GM12878 (cell line): ENCODE measurements around the gene TNFRSF1A. TPM values are rescaled to one million over a fixed set of nuclear protein-coding genes. Genes with fewer than 3 reads are reported as not detected.

ENCODE experiments used
- ATAC-seq: fragments of 200-7000 bp; cut with Tn5 transposase; 3 replicates; pipeline ENCODE4 v1.9.1; 2020; ENCODE audit warnings: mild to moderate bottlenecking, moderate library complexity
- BruUV-seq: library from RNA; stranded (reverse); fragments of 400-500 nt; replicated peaks from 2 replicates; lab custom pipeline; 2021; lab: Mats Ljungman, UMichigan
- CTCF ChIA-PET: fragments of 300-600 bp; sonication (Branson Sonifier 250); formaldehyde crosslinking; extraction: SDS; loops from one replicate; lab custom pipeline; 2021; ENCODE audit warnings: inconsistent platforms; lab: Yijun Ruan, JAX
- POLR2A ChIA-PET: fragments of 350-600 bp; formaldehyde crosslinking; extraction: SDS; loops from one replicate; lab custom pipeline; 2021; ENCODE audit warnings: inconsistent platforms; lab: Charles Lee
- RAD21 ChIA-PET: fragments of 300-600 bp; sonication (Branson Sonifier 250); formaldehyde crosslinking; loops from one replicate; lab custom pipeline; 2023; ENCODE audit warnings: antibody characterized with exemption; ENCODE audit not compliant: unreplicated experiment; lab: Charles Lee
- SMC1A ChIA-PET: fragments of 300-600 bp; sonication (Branson Sonifier 250); formaldehyde crosslinking; loops from one replicate; lab custom pipeline; 2023; ENCODE audit not compliant: unreplicated experiment, uncharacterized antibody; lab: Charles Lee
- DNase-seq: peaks from one replicate; pipeline ENCODE4 v3.0.0-alpha.2; 2011; ENCODE audit warnings: low read depth, low spot score
- FAIRE-seq: peaks from 3 replicates; lab custom pipeline; 2011; peaks lifted over from hg19 to GRCh38; lab: Jason Lieb, UNC
- H2AFZ ChIP-seq: 2 replicates; pipeline ENCODE4 v1.6.0; 2011; ENCODE audit warnings: low read depth, low read length, control low read depth; ENCODE audit not compliant: control insufficient read depth
- H3K27ac ChIP-seq: 2 replicates; pipeline ENCODE4 v1.5.1; 2011; ENCODE audit warnings: control low read depth; ENCODE audit not compliant: control insufficient read depth, insufficient read depth
- H3K27me3 ChIP-seq, 2 experiments: replicated peaks in 1 of 2; 2 replicates each; pipeline versions ENCODE4 v1.6.0 to v1.6.1; 2011; ENCODE audit warnings: low read length in 1 of 2; ENCODE audit not compliant: control insufficient read depth in 2 of 2, insufficient read depth in 2 of 2
- H3K36me3 ChIP-seq, 2 experiments: 2 replicates each; pipeline ENCODE4 v1.5.1; 2011; ENCODE audit warnings: low read length in 1 of 2; ENCODE audit not compliant: control insufficient read depth in 2 of 2, insufficient read depth in 2 of 2
- H3K4me1 ChIP-seq: 2 replicates; pipeline ENCODE4 v1.6.1; 2011; ENCODE audit warnings: mild to moderate bottlenecking, low read length, moderate library complexity, mixed read lengths; ENCODE audit not compliant: control insufficient read depth, insufficient read depth
- H3K4me2 ChIP-seq: 2 replicates; pipeline ENCODE4 v1.6.0; 2011; ENCODE audit warnings: control low read depth; ENCODE audit not compliant: control insufficient read depth, insufficient read depth
- H3K4me3 ChIP-seq: fragments of 200-600 bp; sonication (generic); 2 replicates; pipeline ENCODE4 v1.5.1; 2016
- H3K79me2 ChIP-seq: 2 replicates; pipeline ENCODE4 v1.6.0; 2011; ENCODE audit warnings: low read length; ENCODE audit not compliant: control insufficient read depth, insufficient read depth
- H3K9ac ChIP-seq: 2 replicates; pipeline ENCODE4 v1.8.0; 2011; ENCODE audit warnings: low read length, control low read depth, mixed read lengths; ENCODE audit not compliant: control insufficient read depth, insufficient read depth
- H3K9me3 ChIP-seq: replicated peaks from 3 replicates; pipeline ENCODE4 v1.5.1; 2011; ENCODE audit warnings: mild to moderate bottlenecking, low read length; ENCODE audit not compliant: control insufficient read depth, insufficient read depth
- H4K20me1 ChIP-seq: 2 replicates; pipeline ENCODE4 v1.6.0; 2011; ENCODE audit not compliant: control insufficient read depth, insufficient read depth
- RELA ChIP-seq: fragments of 450-650 bp; IDR thresholded peaks from 2 replicates; pipeline ENCODE4 v1.8.0; 2014; ENCODE audit warnings: borderline replicate concordance; ENCODE audit not compliant: partially characterized antibody
- SIN3A ChIP-seq: IDR thresholded peaks from 2 replicates; pipeline ENCODE4 v1.6.1; 2012; ENCODE audit warnings: low read depth, low read length, improper control_type of control experiment
- STAT1 ChIP-seq: fragments of 450-650 bp; conservative IDR thresholded peaks from 2 replicates; pipeline ENCODE4 v1.6.1; 2014; ENCODE audit warnings: antibody characterized with exemption, mild to moderate bottlenecking
- TCF3 ChIP-seq: IDR thresholded peaks from 2 replicates; pipeline ENCODE4 v1.6.1; 2012; ENCODE audit warnings: low read depth, mild to moderate bottlenecking, low read length, borderline replicate concordance; ENCODE audit not compliant: insufficient read depth
- WGBS: methylation state at CpG from one replicate; pipeline ENCODE4 v1.1.6; 2016; ENCODE audit warnings: low lambda C conversion rate; ENCODE audit not compliant: insufficient replicate concordance, insufficient coverage; ENCODE audit errors: missing lambda C conversion rate; 5-methylcytosine and 5-hydroxymethylcytosine counted together
- in situ Hi-C: fragments of 300-500 bp; cut with MboI; formaldehyde crosslinking; loops from 9 replicates; pipeline ENCODE4 v1.14.3; 2018; ENCODE audit warnings: mixed read lengths
- intact Hi-C: fragments of 100-400 bp; cut with micrococcal nuclease; formaldehyde crosslinking; loops from one replicate; pipeline ENCODE4 v1.14.2; 2022; ENCODE audit not compliant: unreplicated experiment
- polyA plus RNA-seq, 11 experiments: library from polyadenylated mRNA; depleted of rRNA in 4 of 11; unstranded in 6 of 11; stranded (reverse) in 5 of 11; fragments of >200 nt; fragmentation: Nextera tagmentation in 4 of 11; fragmentation: Illumina TruSeq in 1 of 11; extraction: Ambion mirVana in 4 of 11; extraction: Trizol in 1 of 11; gene quantifications; 1 replicate in 1 of 11; 2 replicates in 10 of 11; pipeline versions ENCODE4 v1.2.1 to v1.2.3, GENCODE V29; 2011 to 2016; ENCODE audit warnings: inconsistent platforms in 2 of 11, missing spikeins in 2 of 11, low read depth in 1 of 11
- total RNA-seq, 4 experiments: library from RNA; depleted of rRNA in 3 of 4; stranded (reverse); fragments of >200 nt in 3 of 4; fragmentation: Illumina TruSeq in 1 of 4; extraction: Trizol in 1 of 4; gene quantifications; 2 replicates each; pipeline versions ENCODE4 v1.2.1 to v1.2.3, GENCODE V29; 2013 to 2021
- TF ChIP-seq, protein P1 (sequence below): fragments of 450-650 bp; formaldehyde crosslinking; IDR thresholded peaks from 2 replicates; pipeline ENCODE4 v1.4.0; 2020; ENCODE audit warnings: mild to moderate bottlenecking, moderate library complexity
- TF ChIP-seq, protein P2 (sequence below): IDR thresholded peaks from 2 replicates; pipeline ENCODE4 v1.6.1; 2011; ENCODE audit warnings: borderline replicate concordance, low read depth, mild to moderate bottlenecking, moderate library complexity, mixed read lengths, low read length; ENCODE audit not compliant: insufficient read depth; ENCODE audit errors: extremely low read length

Gene TNFRSF1A
- total and polyA plus RNA-seq, 10 of the 15 experiments (the other 5 are each of a cell fraction or from before 2014, with no cell fraction given), result 0.24 to 16.5 (median 13.0) TPM

DNA sequence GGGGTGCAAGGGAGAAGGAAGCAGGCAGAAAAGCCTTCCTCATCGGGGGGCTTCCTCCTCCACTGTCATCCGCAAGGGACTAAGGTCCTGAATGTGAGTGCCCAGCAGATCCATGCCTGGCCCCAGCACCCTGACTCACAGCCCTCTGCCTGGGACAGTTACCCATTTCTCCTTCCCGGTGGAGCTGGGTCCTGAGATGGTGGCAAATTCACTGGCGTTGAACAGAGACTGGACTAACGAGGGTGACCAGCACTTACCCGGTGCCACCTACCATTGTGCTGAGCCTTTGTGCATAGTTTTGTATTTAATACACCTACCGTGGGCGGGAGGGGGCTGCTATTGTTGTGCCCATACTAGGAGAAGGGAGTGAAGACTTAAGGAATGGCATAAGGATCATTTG, 62.2 kb downstream of the TNFRSF1A start:
- SMC1A ChIA-PET, result interaction anchor here (0.5 to 10.3 kb wide), 9 partner anchors 12 to 291 kb away, joined by 3 to 107 read pairs (median 9); partner anchors contain the start of gene CD9
- in situ Hi-C loops, result loop anchor here (5.0 kb wide), 1 partner anchor 87 kb away; no protein-coding TSS in a partner anchor

More for the DNA sequence above, 62.2 kb downstream of the TNFRSF1A start:
- DNase-seq (no peak), ATAC-seq (no peak), FAIRE-seq (no peak)
- H4K20me1 ChIP-seq, result no peaks in the 10 kb centered on the region
- intact Hi-C loops, result no loop called here
- no peaks in the 10 kb centered on the region for H3K36me3 ChIP-seq
- RAD21 ChIA-PET, result interaction anchor here (1.0 to 9.8 kb wide), 9 partner anchors 49 to 220 kb away, joined by 3 to 304 read pairs (median 3); partner anchors contain the start of gene CD9
- no peak overlapping the region for H3K4me2 ChIP-seq
- CTCF ChIA-PET, result interaction anchor here (1.0 to 10.1 kb wide), 17 partner anchors 7 to 291 kb away, joined by 3 to 401 read pairs (median 6); partner anchors contain the start of gene CD9
- BruUV-seq, result no TSS peak
- H3K27ac ChIP-seq, result no peak overlapping the region
- H3K27me3 ChIP-seq, result no peaks in the 10 kb centered on the region
- TF ChIP-seq TCF3, result no peak
- TF ChIP-seq, protein P1, sequence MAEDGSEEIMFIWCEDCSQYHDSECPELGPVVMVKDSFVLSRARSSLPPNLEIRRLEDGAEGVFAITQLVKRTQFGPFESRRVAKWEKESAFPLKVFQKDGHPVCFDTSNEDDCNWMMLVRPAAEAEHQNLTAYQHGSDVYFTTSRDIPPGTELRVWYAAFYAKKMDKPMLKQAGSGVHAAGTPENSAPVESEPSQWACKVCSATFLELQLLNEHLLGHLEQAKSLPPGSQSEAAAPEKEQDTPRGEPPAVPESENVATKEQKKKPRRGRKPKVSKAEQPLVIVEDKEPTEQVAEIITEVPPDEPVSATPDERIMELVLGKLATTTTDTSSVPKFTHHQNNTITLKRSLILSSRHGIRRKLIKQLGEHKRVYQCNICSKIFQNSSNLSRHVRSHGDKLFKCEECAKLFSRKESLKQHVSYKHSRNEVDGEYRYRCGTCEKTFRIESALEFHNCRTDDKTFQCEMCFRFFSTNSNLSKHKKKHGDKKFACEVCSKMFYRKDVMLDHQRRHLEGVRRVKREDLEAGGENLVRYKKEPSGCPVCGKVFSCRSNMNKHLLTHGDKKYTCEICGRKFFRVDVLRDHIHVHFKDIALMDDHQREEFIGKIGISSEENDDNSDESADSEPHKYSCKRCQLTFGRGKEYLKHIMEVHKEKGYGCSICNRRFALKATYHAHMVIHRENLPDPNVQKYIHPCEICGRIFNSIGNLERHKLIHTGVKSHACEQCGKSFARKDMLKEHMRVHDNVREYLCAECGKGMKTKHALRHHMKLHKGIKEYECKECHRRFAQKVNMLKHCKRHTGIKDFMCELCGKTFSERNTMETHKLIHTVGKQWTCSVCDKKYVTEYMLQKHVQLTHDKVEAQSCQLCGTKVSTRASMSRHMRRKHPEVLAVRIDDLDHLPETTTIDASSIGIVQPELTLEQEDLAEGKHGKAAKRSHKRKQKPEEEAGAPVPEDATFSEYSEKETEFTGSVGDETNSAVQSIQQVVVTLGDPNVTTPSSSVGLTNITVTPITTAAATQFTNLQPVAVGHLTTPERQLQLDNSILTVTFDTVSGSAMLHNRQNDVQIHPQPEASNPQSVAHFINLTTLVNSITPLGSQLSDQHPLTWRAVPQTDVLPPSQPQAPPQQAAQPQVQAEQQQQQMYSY (CRISPR knock-in tag), result no peak
- no peak for TF ChIP-seq STAT1
- TF ChIP-seq, protein P2, sequence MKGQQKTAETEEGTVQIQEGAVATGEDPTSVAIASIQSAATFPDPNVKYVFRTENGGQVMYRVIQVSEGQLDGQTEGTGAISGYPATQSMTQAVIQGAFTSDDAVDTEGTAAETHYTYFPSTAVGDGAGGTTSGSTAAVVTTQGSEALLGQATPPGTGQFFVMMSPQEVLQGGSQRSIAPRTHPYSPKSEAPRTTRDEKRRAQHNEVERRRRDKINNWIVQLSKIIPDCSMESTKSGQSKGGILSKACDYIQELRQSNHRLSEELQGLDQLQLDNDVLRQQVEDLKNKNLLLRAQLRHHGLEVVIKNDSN, result no peak
- TF ChIP-seq RELA, result no peak
- TF ChIP-seq SIN3A, result no peak
- POLR2A ChIA-PET, result interaction anchor here (3.8 to 5.5 kb wide), 2 partner anchors 78 to 83 kb away, joined by 32 to 43 read pairs; partner anchors contain the start of gene CD9
- WGBS, result 23% methylated on average over 8 of the region's 8 CpGs
- no peaks in the 10 kb centered on the region for H3K9me3 ChIP-seq
- H3K4me1 ChIP-seq, result peaks cover 7% of the 10 kb centered on the region; the same call in 1 of the 2 replicates
- H3K4me3 ChIP-seq, result no peak overlapping the region
- no peak overlapping the region for H3K9ac ChIP-seq
- no peaks in the 10 kb centered on the region for H3K79me2 ChIP-seq
- no peak overlapping the region for H2AFZ ChIP-seq
